ENCODE results near the gene AIM2.
A peak's percentile ranks its signal among the peaks of the same experiment; 100 is the strongest.

AIM2 gene

GRCh38 chr1:159091607-159092031 is 15.1 kb upstream of the AIM2 start:
- Histone ChIP-seq H3K9ac (ENCODE audit: low read length) (no peak overlapping the region), H3K4me3 (ENCODE audit: low read length) (no peak overlapping the region), H3K9me3 (ENCODE audit: control insufficient read depth, low read length) (no peaks in the 10 kb centered on the region), H3K4me1 (ENCODE audit: control insufficient read depth, insufficient read depth, low read length) (peaks cover 29% of the 10 kb centered on the region), H3K27me3 (replicated peaks; ENCODE audit: control insufficient read depth, insufficient read depth, low read length) (no peaks in the 10 kb centered on the region), H3K36me3 (ENCODE audit: control insufficient read depth, insufficient read depth, low read length, severe bottlenecking) (no peaks in the 10 kb centered on the region)
- peak; percentile 40 for DNase-seq (ENCODE audit: low read depth)

GRCh38 chr1:159091180-159091560 is 14.6 kb upstream of the AIM2 start:
- H3K27me3 ChIP-seq (replicated peaks; ENCODE audit: control insufficient read depth, insufficient read depth, low read length): no peaks in the 10 kb centered on the region
- H3K9me3 ChIP-seq (ENCODE audit: control insufficient read depth, low read length): no peaks in the 10 kb centered on the region
- H3K4me3 ChIP-seq (ENCODE audit: low read length): no peak overlapping the region
- no peak overlapping the region for H3K9ac ChIP-seq (ENCODE audit: low read length)
- no peak for DNase-seq (ENCODE audit: low read depth)
- no peaks in the 10 kb centered on the region for H3K36me3 ChIP-seq (ENCODE audit: control insufficient read depth, insufficient read depth, low read length, severe bottlenecking)
- peaks cover 26% of the 10 kb centered on the region for H3K4me1 ChIP-seq (ENCODE audit: control insufficient read depth, insufficient read depth, low read length)

- Histone ChIP-seq H3K4me1 (ENCODE audit: control insufficient read depth, insufficient read depth, low read length) (peaks cover 26% of the 10 kb centered on the region), H3K4me3 (ENCODE audit: low read length) (no peak overlapping the region), H3K9ac (ENCODE audit: low read length) (no peak overlapping the region), H3K9me3 (ENCODE audit: control insufficient read depth, low read length) (no peaks in the 10 kb centered on the region), H3K27me3 (replicated peaks; ENCODE audit: control insufficient read depth, insufficient read depth, low read length) (no peaks in the 10 kb centered on the region), H3K36me3 (ENCODE audit: control insufficient read depth, insufficient read depth, low read length, severe bottlenecking) (no peaks in the 10 kb centered on the region)
- no peak for DNase-seq (ENCODE audit: low read depth)
Measured at GRCh38 chr1:159090286-159091179, 14.0 kb upstream of the AIM2 start.

- Histone ChIP-seq H3K36me3 (ENCODE audit: control insufficient read depth, insufficient read depth, low read length, severe bottlenecking) (no peaks in the 10 kb centered on the region), H3K9ac (ENCODE audit: low read length) (no peak overlapping the region), H3K9me3 (ENCODE audit: control insufficient read depth, low read length) (no peaks in the 10 kb centered on the region), H3K4me1 (ENCODE audit: control insufficient read depth, insufficient read depth, low read length) (peaks cover 22% of the 10 kb centered on the region), H3K4me3 (ENCODE audit: low read length) (no peak overlapping the region), H3K27me3 (replicated peaks; ENCODE audit: control insufficient read depth, insufficient read depth, low read length) (no peaks in the 10 kb centered on the region)
- no peak for DNase-seq (ENCODE audit: low read depth)
Measured at GRCh38 chr1:159089184-159089791, 12.7 kb upstream of the AIM2 start.

GRCh38 chr1:159088546-159089183 is 12.1 kb upstream of the AIM2 start:
- DNase-seq (ENCODE audit: low read depth): no peak
- no peaks in the 10 kb centered on the region for H3K36me3 ChIP-seq (ENCODE audit: control insufficient read depth, insufficient read depth, low read length, severe bottlenecking)
- no peaks in the 10 kb centered on the region for H3K9me3 ChIP-seq (ENCODE audit: control insufficient read depth, low read length)
- H3K4me3 ChIP-seq (ENCODE audit: low read length): no peak overlapping the region
- H3K4me1 ChIP-seq (ENCODE audit: control insufficient read depth, insufficient read depth, low read length): peaks cover 22% of the 10 kb centered on the region
- H3K27me3 ChIP-seq (replicated peaks; ENCODE audit: control insufficient read depth, insufficient read depth, low read length): no peaks in the 10 kb centered on the region
- H3K9ac ChIP-seq (ENCODE audit: low read length): no peak overlapping the region

- H3K36me3 ChIP-seq (ENCODE audit: control insufficient read depth, insufficient read depth, low read length, severe bottlenecking): no peaks in the 10 kb centered on the region
- H3K9me3 ChIP-seq (ENCODE audit: control insufficient read depth, low read length): no peaks in the 10 kb centered on the region
- H3K27me3 ChIP-seq (replicated peaks; ENCODE audit: control insufficient read depth, insufficient read depth, low read length): no peaks in the 10 kb centered on the region
- no peak overlapping the region for H3K4me3 ChIP-seq (ENCODE audit: low read length)
- peak; percentile 73 for DNase-seq (ENCODE audit: low read depth)
- H3K9ac ChIP-seq (ENCODE audit: low read length): no peak overlapping the region
- peaks cover 22% of the 10 kb centered on the region for H3K4me1 ChIP-seq (ENCODE audit: control insufficient read depth, insufficient read depth, low read length)
Measured at GRCh38 chr1:159088050-159088449, 11.5 kb upstream of the AIM2 start.

GRCh38 chr1:159084867-159085266 is 8.3 kb upstream of the AIM2 start:
- no peaks in the 10 kb centered on the region for H3K36me3 ChIP-seq (ENCODE audit: control insufficient read depth, insufficient read depth, low read length, severe bottlenecking)
- no peak for DNase-seq (ENCODE audit: low read depth)
- no peak overlapping the region for H3K4me3 ChIP-seq (ENCODE audit: low read length)
- H3K9me3 ChIP-seq (ENCODE audit: control insufficient read depth, low read length): no peaks in the 10 kb centered on the region
- peaks cover 7% of the 10 kb centered on the region for H3K4me1 ChIP-seq (ENCODE audit: control insufficient read depth, insufficient read depth, low read length)
- no peak overlapping the region for H3K9ac ChIP-seq (ENCODE audit: low read length)
- no peaks in the 10 kb centered on the region for H3K27me3 ChIP-seq (replicated peaks; ENCODE audit: control insufficient read depth, insufficient read depth, low read length)

- H3K4me1 ChIP-seq (ENCODE audit: control insufficient read depth, insufficient read depth, low read length): peaks cover 7% of the 10 kb centered on the region
- DNase-seq (ENCODE audit: low read depth): no peak
- no peaks in the 10 kb centered on the region for H3K9me3 ChIP-seq (ENCODE audit: control insufficient read depth, low read length)
- no peak overlapping the region for H3K9ac ChIP-seq (ENCODE audit: low read length)
- no peaks in the 10 kb centered on the region for H3K27me3 ChIP-seq (replicated peaks; ENCODE audit: control insufficient read depth, insufficient read depth, low read length)
- no peaks in the 10 kb centered on the region for H3K36me3 ChIP-seq (ENCODE audit: control insufficient read depth, insufficient read depth, low read length, severe bottlenecking)
- H3K4me3 ChIP-seq (ENCODE audit: low read length): no peak overlapping the region
Measured at GRCh38 chr1:159084152-159084551, 7.6 kb upstream of the AIM2 start.

- Histone ChIP-seq H3K36me3 (ENCODE audit: control insufficient read depth, insufficient read depth, low read length, severe bottlenecking) (no peaks in the 10 kb centered on the region), H3K4me3 (ENCODE audit: low read length) (no peak overlapping the region), H3K9me3 (ENCODE audit: control insufficient read depth, low read length) (no peaks in the 10 kb centered on the region), H3K4me1 (ENCODE audit: control insufficient read depth, insufficient read depth, low read length) (no peaks in the 10 kb centered on the region), H3K27me3 (replicated peaks; ENCODE audit: control insufficient read depth, insufficient read depth, low read length) (no peaks in the 10 kb centered on the region), H3K9ac (ENCODE audit: low read length) (no peak overlapping the region)
- no peak for DNase-seq (ENCODE audit: low read depth)
Measured at GRCh38 chr1:159083013-159083412, 6.4 kb upstream of the AIM2 start.

GRCh38 chr1:159081626-159082025 is 5.1 kb upstream of the AIM2 start:
- Histone ChIP-seq H3K4me3 (ENCODE audit: low read length) (no peak overlapping the region), H3K36me3 (ENCODE audit: control insufficient read depth, insufficient read depth, low read length, severe bottlenecking) (no peaks in the 10 kb centered on the region), H3K4me1 (ENCODE audit: control insufficient read depth, insufficient read depth, low read length) (no peaks in the 10 kb centered on the region), H3K27me3 (replicated peaks; ENCODE audit: control insufficient read depth, insufficient read depth, low read length) (no peaks in the 10 kb centered on the region), H3K9me3 (ENCODE audit: control insufficient read depth, low read length) (no peaks in the 10 kb centered on the region), H3K9ac (ENCODE audit: low read length) (no peak overlapping the region)
- no peak for DNase-seq (ENCODE audit: low read depth)

GRCh38 chr1:159079525-159079924 is 3.0 kb upstream of the AIM2 start:
- Histone ChIP-seq H3K27me3 (replicated peaks; ENCODE audit: control insufficient read depth, insufficient read depth, low read length) (no peaks in the 10 kb centered on the region), H3K36me3 (ENCODE audit: control insufficient read depth, insufficient read depth, low read length, severe bottlenecking) (no peaks in the 10 kb centered on the region), H3K4me1 (ENCODE audit: control insufficient read depth, insufficient read depth, low read length) (no peaks in the 10 kb centered on the region), H3K9ac (ENCODE audit: low read length) (no peak overlapping the region), H3K4me3 (ENCODE audit: low read length) (no peak overlapping the region), H3K9me3 (ENCODE audit: control insufficient read depth, low read length) (no peaks in the 10 kb centered on the region)
- DNase-seq (ENCODE audit: low read depth): no peak
